Gastroesophageal sphincter (tissue), 4 donors: ENCODE data around the gene AIF1. TPM values are rescaled to one million over a fixed set of nuclear protein-coding genes. Genes with fewer than 3 reads are reported as not detected.
A peak's percentile ranks its signal among the peaks of the same experiment; 100 is the strongest.

Experiments used
- ATAC-seq: fragments of 150-250 bp; one replicate; pipeline ENCODE4 v1.9.1; 2016; ENCODE audit warnings: mild to moderate bottlenecking, moderate library complexity
- H3K27ac ChIP-seq, 4 donors: fragments of 200-600 bp; sonication (generic) in 3 of 4; 1 replicate in 3 of 4; 2 replicates in 1 of 4; pipeline ENCODE4 v1.5.1; 2016 to 2019
- H3K27me3 ChIP-seq: fragments of 200-600 bp; sonication (generic); one replicate; pipeline ENCODE4 v1.5.1; 2019
- H3K36me3 ChIP-seq, 2 donors: fragments of 200-600 bp; sonication (generic); one replicate each; pipeline ENCODE4 v1.5.1; 2019; ENCODE audit warnings: control low read depth in 1 of 2
- H3K4me1 ChIP-seq, 3 donors: fragments of 200-600 bp; sonication (generic); 1 replicate in 2 of 3; 2 replicates in 1 of 3; pipeline ENCODE4 v1.5.1; 2016 to 2019; ENCODE audit warnings: control low read depth in 2 of 3
- H3K4me3 ChIP-seq, 2 donors: fragments of 200-600 bp; sonication (generic); one replicate each; pipeline ENCODE4 v1.5.1; 2019; ENCODE audit warnings: mild to moderate bottlenecking in 1 of 2, moderate library complexity in 1 of 2
- H3K9me3 ChIP-seq, 3 donors: fragments of 200-600 bp; sonication (generic); one replicate each; pipeline ENCODE4 v1.5.1; 2017 to 2019; ENCODE audit warnings: control low read depth in 2 of 3
- EP300 ChIP-seq: sonication (generic); formaldehyde crosslinking; IDR thresholded peaks from one replicate; pipeline ENCODE4 v1.6.1; 2017; ENCODE audit warnings: antibody characterized with exemption, mild to moderate bottlenecking
- POLR2A ChIP-seq, 2 donors: fragments of 450-650 bp; IDR thresholded peaks; one replicate each; pipeline ENCODE4 v1.6.1; 2017; ENCODE audit warnings: antibody characterized with exemption in 2 of 2, mild to moderate bottlenecking in 2 of 2, moderate library complexity in 1 of 2
- POLR2AphosphoS5 ChIP-seq: sonication (generic); formaldehyde crosslinking; IDR thresholded peaks from one replicate; pipeline ENCODE4 v1.6.1; 2017; ENCODE audit warnings: antibody characterized with exemption
- WGBS, 2 donors: methylation state at CpG; one replicate each; pipeline ENCODE4 v1.1.5; 2018; ENCODE audit warnings: low coverage in 1 of 2; 5-methylcytosine and 5-hydroxymethylcytosine counted together
- total RNA-seq, 4 donors: library from RNA; depleted of rRNA; stranded (reverse); fragments of >200 nt; gene quantifications; one replicate each; pipeline ENCODE4 v1.1.0, GENCODE V29; 2016
- TF ChIP-seq, protein P1 (sequence below), 4 experiments: fragments of 200-600 bp in 2 of 4; fragments of 450-650 bp in 2 of 4; sonication (generic) in 1 of 4; IDR thresholded peaks; one replicate each; pipeline ENCODE4 v1.5.1; 2017 to 2019; ENCODE audit warnings: antibody characterized with exemption in 4 of 4, mild to moderate bottlenecking in 2 of 4, moderate library complexity in 2 of 4

Gene AIF1
- total RNA-seq, 4 donors from 2014 or later, result 5.6 to 46.4 (median 21.3) TPM

DNA sequence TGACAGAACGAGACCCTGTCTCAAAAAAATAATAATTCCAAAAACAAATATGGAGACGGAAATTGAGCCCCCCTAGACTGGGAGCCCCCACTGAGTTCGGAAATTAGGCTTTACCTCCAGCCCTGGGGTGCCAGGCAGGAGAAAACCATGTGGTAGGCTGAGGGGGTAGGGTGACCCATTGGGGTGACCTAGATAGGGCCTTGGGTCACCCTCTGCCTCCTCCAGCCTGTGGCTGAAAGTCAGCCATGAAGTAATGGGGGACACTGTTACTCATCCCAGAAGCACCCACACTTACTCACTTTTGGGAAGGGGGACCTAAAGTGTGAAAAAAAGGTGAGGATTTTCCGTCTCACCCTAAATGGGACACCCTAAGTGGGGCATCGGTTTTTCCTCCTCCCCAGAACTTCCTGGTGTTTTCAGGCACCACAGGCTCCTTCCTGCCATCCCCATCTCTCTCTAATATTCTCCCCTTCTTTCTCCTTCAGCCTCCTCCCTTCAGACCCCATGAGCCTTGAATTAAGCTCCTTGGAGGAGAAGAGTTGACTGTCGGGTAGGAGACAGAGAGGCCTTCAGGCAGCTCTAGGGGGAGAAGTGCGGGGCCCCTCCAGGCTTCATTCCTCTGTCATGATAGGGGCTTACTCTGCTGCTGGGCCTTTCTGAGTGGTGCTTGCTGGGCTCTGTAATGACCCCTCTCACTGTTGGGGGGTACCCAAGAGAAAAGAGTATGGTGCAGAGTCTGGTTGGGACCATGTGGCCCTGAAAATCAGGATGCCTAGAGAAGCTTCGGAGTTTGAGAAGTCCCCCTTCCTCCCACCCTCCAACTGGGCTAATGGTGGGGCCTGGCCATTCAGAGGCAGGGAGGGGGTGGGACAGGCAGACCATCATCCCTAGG, 35.2 kb upstream of the AIF1 start:
- no peak for ATAC-seq
- Histone ChIP-seq H3K27me3 (no peaks in the 10 kb centered on the region), H3K9me3 (no peaks in the 10 kb centered on the region), H3K27ac (peak overlapping the region in 1 of 4 donors; percentile 87), H3K4me3 (no peak overlapping the region), H3K36me3 (no peaks in the 10 kb centered on the region), H3K4me1 (peaks cover 0 to 21% (median 9%) of the 10 kb centered on the region in 3 donors)
- TF ChIP-seq EP300 (no peak), POLR2A (IDR thresholded peaks at IDR 0.05) (no peak), POLR2AphosphoS5 (no peak)
- TF ChIP-seq, protein P1, sequence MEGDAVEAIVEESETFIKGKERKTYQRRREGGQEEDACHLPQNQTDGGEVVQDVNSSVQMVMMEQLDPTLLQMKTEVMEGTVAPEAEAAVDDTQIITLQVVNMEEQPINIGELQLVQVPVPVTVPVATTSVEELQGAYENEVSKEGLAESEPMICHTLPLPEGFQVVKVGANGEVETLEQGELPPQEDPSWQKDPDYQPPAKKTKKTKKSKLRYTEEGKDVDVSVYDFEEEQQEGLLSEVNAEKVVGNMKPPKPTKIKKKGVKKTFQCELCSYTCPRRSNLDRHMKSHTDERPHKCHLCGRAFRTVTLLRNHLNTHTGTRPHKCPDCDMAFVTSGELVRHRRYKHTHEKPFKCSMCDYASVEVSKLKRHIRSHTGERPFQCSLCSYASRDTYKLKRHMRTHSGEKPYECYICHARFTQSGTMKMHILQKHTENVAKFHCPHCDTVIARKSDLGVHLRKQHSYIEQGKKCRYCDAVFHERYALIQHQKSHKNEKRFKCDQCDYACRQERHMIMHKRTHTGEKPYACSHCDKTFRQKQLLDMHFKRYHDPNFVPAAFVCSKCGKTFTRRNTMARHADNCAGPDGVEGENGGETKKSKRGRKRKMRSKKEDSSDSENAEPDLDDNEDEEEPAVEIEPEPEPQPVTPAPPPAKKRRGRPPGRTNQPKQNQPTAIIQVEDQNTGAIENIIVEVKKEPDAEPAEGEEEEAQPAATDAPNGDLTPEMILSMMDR (IDR thresholded peaks at IDR 0.05), result no peak
- 91 to 97% methylated on average over 6 to 7 of the region's 8 CpGs for WGBS, 2 donors

DNA sequence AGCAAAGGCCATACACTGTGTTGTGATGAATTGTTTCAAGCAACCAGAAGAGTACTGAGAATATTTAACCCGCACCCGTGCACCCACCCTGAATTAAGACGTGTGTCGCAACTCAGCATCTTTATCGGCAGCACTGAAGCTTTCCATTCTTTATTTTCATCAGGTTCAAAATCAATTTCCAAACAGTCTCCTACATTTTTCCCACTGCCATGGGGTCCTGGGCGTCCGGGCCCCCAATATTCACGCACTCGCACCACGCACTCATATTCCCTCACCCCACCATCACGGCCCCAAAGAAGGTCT, 34.6 kb upstream of the AIF1 start:
- Histone ChIP-seq H3K9me3 (no peaks in the 10 kb centered on the region), H3K27me3 (no peaks in the 10 kb centered on the region), H3K4me1 (peaks cover 0 to 21% (median 9%) of the 10 kb centered on the region in 3 donors), H3K36me3 (no peaks in the 10 kb centered on the region), H3K27ac (peak overlapping the region in 3 of 4 donors; percentile 82 to 87 (median 84)), H3K4me3 (peak overlapping the region; percentile 41 to 65)
- ATAC-seq, result no peak
- 53% methylated on average over 4 of the region's 11 CpGs; no CpG with 5 or more reads in 1 of the 2 donors for WGBS, 2 donors
- TF ChIP-seq, protein P1 (IDR thresholded peaks at IDR 0.05), result no peak
- TF ChIP-seq POLR2AphosphoS5 (no peak), EP300 (no peak), POLR2A (IDR thresholded peaks at IDR 0.05) (no peak)

DNA sequence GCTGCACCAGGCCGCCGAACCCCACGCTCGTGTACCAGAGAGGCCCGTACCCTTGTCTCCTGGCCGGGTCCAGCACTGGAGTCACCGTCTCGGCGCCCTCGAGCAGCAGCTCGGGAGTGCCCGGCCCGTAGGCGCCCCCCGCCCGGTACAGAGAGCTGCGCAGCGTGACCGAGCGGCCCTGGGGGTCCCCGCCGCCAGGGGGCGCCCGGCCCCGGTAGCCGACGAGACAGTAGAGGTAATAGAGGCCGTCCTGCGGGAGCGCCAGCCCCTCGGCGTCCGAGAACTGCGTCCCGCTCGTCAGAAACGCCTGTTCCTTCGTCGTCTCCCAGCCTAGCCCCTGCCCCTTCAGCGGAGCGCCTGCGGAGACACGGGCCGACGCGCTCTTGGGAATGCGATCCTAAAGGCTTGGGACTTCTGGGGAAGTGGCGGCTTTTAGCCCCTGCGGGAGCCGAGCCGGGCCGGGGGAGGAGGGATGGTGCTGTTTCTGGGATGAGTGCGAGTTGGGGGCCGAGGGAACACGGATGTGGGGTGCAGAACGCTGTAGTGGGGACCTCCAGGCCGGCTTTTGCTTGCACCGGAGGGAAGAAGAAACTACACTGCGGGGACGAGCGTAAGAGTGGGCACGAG, 34.1 kb upstream of the AIF1 start:
- H3K4me3 ChIP-seq, result peak overlapping the region; percentile 41 to 65
- WGBS, 2 donors, result no CpG with 5 or more reads among the region's 62 CpGs
- H3K27ac ChIP-seq, result peak overlapping the region; percentile 7 to 87 (median 83)
- peaks cover 0 to 21% (median 9%) of the 10 kb centered on the region in 3 donors for H3K4me1 ChIP-seq
- peak; percentile 65 for TF ChIP-seq POLR2AphosphoS5
- TF ChIP-seq EP300, result no peak
- TF ChIP-seq POLR2A (IDR thresholded peaks at IDR 0.05), result peak; percentile 31 to 38
- TF ChIP-seq, protein P1 (IDR thresholded peaks at IDR 0.05), result peak in 3 of 4 experiments; percentile 95 to 99 (median 97)
- peak; percentile 97 for ATAC-seq
- H3K27me3 ChIP-seq, result no peaks in the 10 kb centered on the region
- H3K36me3 ChIP-seq, result no peaks in the 10 kb centered on the region
- H3K9me3 ChIP-seq, result no peaks in the 10 kb centered on the region

DNA sequence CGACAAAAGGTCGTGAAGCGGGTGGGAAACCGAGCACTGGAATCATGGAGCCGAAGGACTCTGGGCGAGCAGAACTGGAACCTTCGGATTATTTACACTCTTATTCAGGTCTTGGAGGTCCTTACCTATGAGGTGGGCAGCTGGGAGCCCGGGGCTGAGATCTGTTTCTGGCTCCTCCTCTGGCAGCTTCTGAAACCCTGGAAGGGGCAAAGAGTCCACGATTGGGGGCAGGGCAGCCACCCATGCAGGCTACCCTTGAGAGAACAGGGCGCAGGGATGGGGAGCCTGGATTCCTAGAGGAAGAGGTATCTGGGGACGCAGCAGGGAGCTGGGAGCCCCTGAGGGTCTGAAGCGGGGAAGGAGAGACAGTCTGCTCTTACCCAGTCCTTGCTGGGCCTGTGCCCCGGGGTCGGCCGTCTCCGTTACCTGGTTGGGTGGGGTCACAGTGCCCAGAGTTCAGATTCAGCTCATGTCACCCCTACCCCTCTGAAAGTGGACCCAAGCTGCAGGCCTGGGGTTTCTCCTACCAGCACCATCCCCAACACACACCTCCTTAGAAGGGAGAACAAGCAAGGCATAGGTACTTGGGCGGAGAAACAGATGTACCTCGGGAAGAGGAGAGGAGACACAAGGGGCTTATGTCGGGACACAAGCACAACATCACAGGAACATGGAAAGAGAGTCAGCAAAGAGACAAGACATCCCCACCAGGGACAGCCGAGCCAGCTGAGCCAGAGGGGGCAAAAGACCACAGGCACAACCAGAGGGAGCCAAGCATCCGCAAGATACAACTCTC, 33.4 kb upstream of the AIF1 start:
- WGBS, 2 donors, result 36 to 37% methylated on average over 6 to 12 of the region's 21 CpGs
- peaks cover 2% of the 10 kb centered on the region for H3K27me3 ChIP-seq
- peak overlapping the region; percentile 41 to 65 for H3K4me3 ChIP-seq
- no peaks in the 10 kb centered on the region for H3K9me3 ChIP-seq
- peak overlapping the region; percentile 7 to 87 (median 83) for H3K27ac ChIP-seq
- TF ChIP-seq EP300 (no peak), POLR2AphosphoS5 (no peak), POLR2A (IDR thresholded peaks at IDR 0.05) (no peak)
- TF ChIP-seq, protein P1 (IDR thresholded peaks at IDR 0.05), result no peak
- peaks cover 0 to 21% (median 9%) of the 10 kb centered on the region in 3 donors for H3K4me1 ChIP-seq
- no peak for ATAC-seq
- no peaks in the 10 kb centered on the region for H3K36me3 ChIP-seq
